CD4-positive, alpha-beta T cell treated with Interleukin-2 at 100 ng/mL for 4 hours (primary cell): ENCODE results near the gene KCNF1.

Source experiments
- DNase-seq: peaks from one replicate; pipeline ENCODE4 v3.0.0-alpha.2; 2020; ENCODE audit warnings: low spot score

Gene KCNF1

GRCh38 chr2:10880586-10881321, 31.0 kb upstream of the KCNF1 start:
- no peak for DNase-seq

- no peak for DNase-seq
Observed at GRCh38 chr2:10882568-10882967, 29.2 kb upstream of the KCNF1 start.

- DNase-seq: no peak
Observed at GRCh38 chr2:10883066-10883465, 28.7 kb upstream of the KCNF1 start.

- DNase-seq: no peak
Observed at GRCh38 chr2:10883801-10884478, 27.8 kb upstream of the KCNF1 start.

- no peak for DNase-seq
Observed at GRCh38 chr2:10884574-10884975, 27.2 kb upstream of the KCNF1 start.

- no peak for DNase-seq
Observed at GRCh38 chr2:10885094-10885860, 26.5 kb upstream of the KCNF1 start.

- no peak for DNase-seq
Observed at GRCh38 chr2:10887476-10887875, 24.3 kb upstream of the KCNF1 start.

GRCh38 chr2:10889651-10890215, 22.0 kb upstream of the KCNF1 start:
- DNase-seq: no peak

GRCh38 chr2:10890706-10891270, 20.9 kb upstream of the KCNF1 start:
- DNase-seq: no peak

GRCh38 chr2:10891390-10891789, 20.3 kb upstream of the KCNF1 start:
- DNase-seq: no peak

- DNase-seq: no peak
Observed at GRCh38 chr2:10891848-10892247, 19.9 kb upstream of the KCNF1 start.

- no peak for DNase-seq
Observed at GRCh38 chr2:10892316-10892715, 19.4 kb upstream of the KCNF1 start.

GRCh38 chr2:10892796-10893350, 18.9 kb upstream of the KCNF1 start:
- DNase-seq: no peak

GRCh38 chr2:10894264-10894935, 17.3 kb upstream of the KCNF1 start:
- no peak for DNase-seq

- DNase-seq: no peak
Observed at GRCh38 chr2:10895231-10895630, 16.5 kb upstream of the KCNF1 start.

- DNase-seq: no peak
Observed at GRCh38 chr2:10897956-10898355, 13.8 kb upstream of the KCNF1 start.

GRCh38 chr2:10900216-10901109, 11.3 kb upstream of the KCNF1 start:
- DNase-seq: no peak

- no peak for DNase-seq
Observed at GRCh38 chr2:10901160-10901939, 10.4 kb upstream of the KCNF1 start.

GRCh38 chr2:10903861-10904210, 7.9 kb upstream of the KCNF1 start:
- DNase-seq: no peak

- DNase-seq: no peak
Observed at GRCh38 chr2:10904455-10904854, 7.3 kb upstream of the KCNF1 start.
